Nephron progenitor cell (in vitro differentiated cells): ENCODE results near the gene SERPINE2.

ENCODE experiments used
- DNase-seq: peaks from one replicate; pipeline ENCODE4 v3.0.0; 2021
- H3K27ac Mint-ChIP-seq: 2 replicates; pipeline ENCODE4 v1.8.0; 2021; ENCODE audit warnings: mild to moderate bottlenecking, moderate library complexity, mixed read lengths
- H3K27me3 Mint-ChIP-seq: 2 replicates; pipeline ENCODE4 v1.8.0; 2021; ENCODE audit warnings: mild to moderate bottlenecking, low read depth, mixed read lengths; ENCODE audit not compliant: poor library complexity
- H3K36me3 Mint-ChIP-seq: 2 replicates; pipeline ENCODE4 v1.8.0; 2021; ENCODE audit warnings: low read depth, mixed read lengths
- H3K4me1 Mint-ChIP-seq: 2 replicates; pipeline ENCODE4 v1.8.0; 2021; ENCODE audit warnings: mixed read lengths
- H3K4me3 Mint-ChIP-seq: 2 replicates; pipeline ENCODE4 v1.8.0; 2021; ENCODE audit warnings: mild to moderate bottlenecking, moderate library complexity, mixed read lengths
- H3K9me3 Mint-ChIP-seq: 2 replicates; pipeline ENCODE4 v1.8.0; 2021; ENCODE audit warnings: mild to moderate bottlenecking, moderate library complexity, mixed read lengths
- TF ChIP-seq, protein P1 (sequence below): fragments of 200-600 bp; sonication (generic); IDR thresholded peaks from 2 replicates; pipeline ENCODE4 v1.5.0; 2021; ENCODE audit warnings: antibody characterized with exemption

SERPINE2 gene

DNA sequence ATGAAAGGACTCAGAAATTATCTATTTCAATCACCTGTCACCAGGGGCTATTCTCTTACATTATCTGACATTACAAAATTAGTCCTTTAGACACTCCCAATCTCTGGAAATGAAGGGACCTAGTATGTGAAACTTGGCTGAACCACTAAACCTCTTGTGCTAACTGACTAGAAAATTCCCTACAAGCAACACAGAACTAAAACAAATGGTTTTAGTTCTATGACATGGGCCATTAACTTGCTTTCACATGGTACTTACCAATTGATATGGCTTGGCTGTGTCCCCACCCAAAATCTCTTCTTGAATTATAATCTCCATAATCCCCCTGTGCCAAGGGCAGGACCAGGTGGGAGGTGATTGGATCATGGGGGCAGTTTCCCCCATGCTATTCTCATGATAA is 16.6 kb downstream of the SERPINE2 start:
- DNase-seq: no peak
- H3K9me3 Mint-ChIP-seq: peaks cover 20% of the 10 kb centered on the region
- peaks cover 17% of the 10 kb centered on the region for H3K36me3 Mint-ChIP-seq
- peaks cover 3% of the 10 kb centered on the region for H3K27me3 Mint-ChIP-seq
- H3K4me3 Mint-ChIP-seq: no peak overlapping the region
- TF ChIP-seq, protein P1, sequence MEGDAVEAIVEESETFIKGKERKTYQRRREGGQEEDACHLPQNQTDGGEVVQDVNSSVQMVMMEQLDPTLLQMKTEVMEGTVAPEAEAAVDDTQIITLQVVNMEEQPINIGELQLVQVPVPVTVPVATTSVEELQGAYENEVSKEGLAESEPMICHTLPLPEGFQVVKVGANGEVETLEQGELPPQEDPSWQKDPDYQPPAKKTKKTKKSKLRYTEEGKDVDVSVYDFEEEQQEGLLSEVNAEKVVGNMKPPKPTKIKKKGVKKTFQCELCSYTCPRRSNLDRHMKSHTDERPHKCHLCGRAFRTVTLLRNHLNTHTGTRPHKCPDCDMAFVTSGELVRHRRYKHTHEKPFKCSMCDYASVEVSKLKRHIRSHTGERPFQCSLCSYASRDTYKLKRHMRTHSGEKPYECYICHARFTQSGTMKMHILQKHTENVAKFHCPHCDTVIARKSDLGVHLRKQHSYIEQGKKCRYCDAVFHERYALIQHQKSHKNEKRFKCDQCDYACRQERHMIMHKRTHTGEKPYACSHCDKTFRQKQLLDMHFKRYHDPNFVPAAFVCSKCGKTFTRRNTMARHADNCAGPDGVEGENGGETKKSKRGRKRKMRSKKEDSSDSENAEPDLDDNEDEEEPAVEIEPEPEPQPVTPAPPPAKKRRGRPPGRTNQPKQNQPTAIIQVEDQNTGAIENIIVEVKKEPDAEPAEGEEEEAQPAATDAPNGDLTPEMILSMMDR: no peak
- H3K27ac Mint-ChIP-seq: peak overlapping the region; percentile 93
- peaks cover 68% of the 10 kb centered on the region for H3K4me1 Mint-ChIP-seq

DNA sequence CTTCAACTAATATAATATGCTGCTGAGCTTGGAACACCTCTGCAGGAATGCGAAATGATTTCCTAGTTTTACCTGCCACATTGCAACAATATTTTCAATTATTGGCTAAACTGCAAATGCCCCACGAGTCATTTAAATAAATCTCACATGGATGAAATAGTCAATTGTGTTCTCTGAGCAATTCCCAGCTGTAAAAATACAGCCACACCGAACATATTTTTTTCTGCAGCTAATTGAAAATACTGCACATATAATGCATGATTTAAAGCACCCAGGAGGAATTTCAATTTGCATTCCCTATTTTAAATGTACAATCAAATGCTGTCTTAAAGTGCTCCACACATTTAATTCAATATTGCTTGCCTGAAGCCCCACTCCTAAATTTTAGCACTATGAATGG is 18.6 kb downstream of the SERPINE2 start:
- Mint-ChIP-seq H3K4me3 (no peak overlapping the region), H3K4me1 (peaks cover 52% of the 10 kb centered on the region), H3K27me3 (peaks cover 6% of the 10 kb centered on the region)

DNA sequence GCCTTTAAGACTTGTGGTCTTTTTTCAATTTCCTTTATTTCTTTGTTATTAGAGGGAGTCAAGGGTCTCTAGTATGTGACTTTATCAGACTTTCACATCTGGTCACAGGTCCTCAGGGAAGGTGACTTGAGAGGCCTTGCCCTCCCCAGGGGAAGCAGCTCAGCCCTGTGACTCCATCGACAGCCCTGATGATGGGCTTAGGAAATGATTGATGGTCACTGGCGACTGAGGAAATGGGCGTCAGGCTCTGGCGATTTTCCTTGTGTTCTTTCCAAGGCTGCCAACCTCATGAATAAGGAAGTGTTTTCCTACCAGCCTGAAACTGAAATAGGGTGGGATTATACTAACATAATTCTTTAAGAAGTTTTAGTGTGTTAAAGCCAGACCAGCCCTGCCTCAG is 21.1 kb downstream of the SERPINE2 start:
- H3K27ac Mint-ChIP-seq: peak overlapping the region; percentile 87
- H3K9me3 Mint-ChIP-seq: peaks cover 15% of the 10 kb centered on the region
- no peak overlapping the region for H3K4me3 Mint-ChIP-seq
- peaks cover 13% of the 10 kb centered on the region for H3K36me3 Mint-ChIP-seq
- H3K27me3 Mint-ChIP-seq: peaks cover 6% of the 10 kb centered on the region
- peak; percentile 37 for DNase-seq
- H3K4me1 Mint-ChIP-seq: peaks cover 30% of the 10 kb centered on the region
- TF ChIP-seq, protein P1: no peak

More for the DNA sequence above, 18.6 kb downstream of the SERPINE2 start:
- H3K9me3 Mint-ChIP-seq: peaks cover 20% of the 10 kb centered on the region
- H3K27ac Mint-ChIP-seq: no peak overlapping the region
- H3K36me3 Mint-ChIP-seq: peaks cover 17% of the 10 kb centered on the region
- TF ChIP-seq, protein P1: no peak
- no peak for DNase-seq

DNA sequence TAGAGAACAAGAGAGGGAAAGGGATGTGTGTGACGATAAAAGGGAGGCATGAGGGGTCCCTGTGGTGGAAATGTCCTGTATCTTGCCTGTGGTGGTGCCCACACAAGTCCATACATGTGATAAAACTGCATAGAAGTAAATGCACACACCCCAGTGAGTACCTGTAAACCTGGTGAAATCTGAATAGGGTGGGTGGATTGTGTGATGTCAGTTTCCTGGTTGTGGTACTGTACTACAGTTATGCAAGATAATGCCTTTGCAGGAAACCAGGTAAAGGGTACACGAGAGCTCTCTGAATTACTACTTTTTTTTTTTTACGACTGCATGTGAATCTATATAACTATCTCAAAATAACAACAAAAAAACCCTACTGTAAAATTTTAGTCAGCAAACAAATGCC is 22.1 kb downstream of the SERPINE2 start:
- peaks cover 7% of the 10 kb centered on the region for H3K36me3 Mint-ChIP-seq
- peaks cover 26% of the 10 kb centered on the region for H3K4me1 Mint-ChIP-seq
- TF ChIP-seq, protein P1: no peak
- H3K4me3 Mint-ChIP-seq: no peak overlapping the region
- no peak overlapping the region for H3K27ac Mint-ChIP-seq
- peaks cover 8% of the 10 kb centered on the region for H3K9me3 Mint-ChIP-seq
- peaks cover 6% of the 10 kb centered on the region for H3K27me3 Mint-ChIP-seq
- DNase-seq: no peak

DNA sequence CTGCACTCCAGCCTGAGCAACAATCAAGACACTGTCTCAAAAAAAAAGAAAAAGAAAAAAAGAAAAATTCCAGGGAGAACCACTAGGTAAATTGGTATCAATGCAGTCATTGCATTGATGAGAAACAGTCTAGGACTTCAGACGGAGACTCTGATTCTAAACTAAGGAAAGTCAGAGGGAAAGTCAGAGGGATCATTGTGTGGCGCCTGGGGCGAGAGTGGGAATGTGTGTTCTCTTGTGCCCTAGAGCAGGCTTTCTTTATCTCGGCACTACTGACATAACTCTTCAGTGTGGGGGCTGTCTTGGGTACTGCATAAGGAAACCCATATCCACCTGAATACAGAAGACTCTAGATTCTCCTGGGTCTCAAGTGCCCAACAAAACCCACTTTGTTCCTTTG is 24.8 kb downstream of the SERPINE2 start:
- no peak for DNase-seq
- H3K4me1 Mint-ChIP-seq: peaks cover 28% of the 10 kb centered on the region
- no peaks in the 10 kb centered on the region for H3K9me3 Mint-ChIP-seq
- no peaks in the 10 kb centered on the region for H3K36me3 Mint-ChIP-seq
- TF ChIP-seq, protein P1: no peak
- no peak overlapping the region for H3K4me3 Mint-ChIP-seq
- no peak overlapping the region for H3K27ac Mint-ChIP-seq
- H3K27me3 Mint-ChIP-seq: peaks cover 6% of the 10 kb centered on the region

DNA sequence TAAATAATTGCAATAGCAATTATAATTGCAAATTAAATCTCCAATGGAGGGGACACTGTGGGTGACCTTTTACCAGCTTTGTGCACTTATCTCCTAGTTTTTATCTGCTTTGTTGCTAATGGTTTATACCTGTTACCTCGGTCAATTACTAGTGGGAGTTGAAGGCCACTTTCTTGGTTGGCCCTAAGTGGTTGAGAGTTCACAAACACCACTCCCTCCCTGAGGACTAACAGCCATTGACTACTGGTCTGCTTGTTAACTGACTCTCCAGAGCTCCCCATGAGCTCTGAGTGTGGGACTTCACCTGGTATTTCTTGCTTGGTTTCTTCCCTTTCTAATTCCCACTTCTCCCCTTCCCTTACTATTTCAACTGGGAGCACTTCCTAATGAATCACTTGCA is 27.2 kb downstream of the SERPINE2 start:
- TF ChIP-seq, protein P1: no peak

More for the DNA sequence above, 27.2 kb downstream of the SERPINE2 start:
- Mint-ChIP-seq H3K27me3 (peaks cover 3% of the 10 kb centered on the region), H3K36me3 (no peaks in the 10 kb centered on the region), H3K27ac (no peak overlapping the region), H3K9me3 (no peaks in the 10 kb centered on the region), H3K4me1 (peaks cover 19% of the 10 kb centered on the region), H3K4me3 (no peak overlapping the region)
- no peak for DNase-seq
